A549 (cell line): ENCODE data around the gene BICC1. TPM values are rescaled to one million over a fixed set of nuclear protein-coding genes. Genes with fewer than 3 reads are reported as not detected.

Experiments
- ATAC-seq, 2 experiments: fragments of 200-7000 bp in 1 of 2; fragments of >200 bp in 1 of 2; cut with Nextera tagmentation in 1 of 2; cut with Tn5 transposase in 1 of 2; 3 replicates each; pipeline versions ENCODE4 v1.8.0 to v1.9.1; 2018 to 2020; ENCODE audit warnings: mild to moderate bottlenecking in 1 of 2, moderate library complexity in 1 of 2
- CTCF ChIA-PET: fragments of 300-600 bp; sonication (Branson Sonifier 250); formaldehyde crosslinking; extraction: SDS; loops from one replicate; lab custom pipeline; 2021; ENCODE audit warnings: antibody characterized with exemption, inconsistent platforms; lab: Yijun Ruan, JAX
- POLR2A ChIA-PET: fragments of 350-600 bp; formaldehyde crosslinking; extraction: SDS; loops from one replicate; lab custom pipeline; 2021; ENCODE audit warnings: antibody characterized with exemption, inconsistent platforms; lab: Yijun Ruan, JAX
- DNase-seq, 2 experiments: peaks; one replicate each; pipeline versions ENCODE4 v3.0.0 to v3.0.0-alpha.2; 2011 to 2016; ENCODE audit warnings: low read depth in 1 of 2, low spot score in 1 of 2
- FAIRE-seq: peaks from 2 replicates; lab custom pipeline; 2011; peaks lifted over from hg19 to GRCh38; lab: Jason Lieb, UNC
- H3K27ac ChIP-seq, 2 experiments: fragments of >200 bp; sonication (Bioruptor Twin); formaldehyde crosslinking; 3 replicates each; pipeline ENCODE4 v1.5.1; 2016 to 2017
- H3K4me1 ChIP-seq: fragments of >200 bp; sonication (Bioruptor Twin); formaldehyde crosslinking; 3 replicates; pipeline ENCODE4 v1.6.1; 2016
- H3K4me2 ChIP-seq: fragments of >200 bp; sonication (Bioruptor Twin); formaldehyde crosslinking; 3 replicates; pipeline ENCODE4 v1.6.1; 2016
- H3K4me3 ChIP-seq: fragments of >200 bp; sonication (Bioruptor Twin); formaldehyde crosslinking; 3 replicates; pipeline ENCODE4 v1.5.1; 2016
- H3K9me3 ChIP-seq: fragments of >200 bp; sonication (Bioruptor Twin); formaldehyde crosslinking; 3 replicates; pipeline ENCODE4 v1.6.1; 2016
- ATOH8 ChIP-seq: fragments of 250-450 bp; sonication (Bioruptor Pico); IDR thresholded peaks from 2 replicates; pipeline ENCODE4 v1.5.0; 2020; ENCODE audit warnings: low read depth, mild to moderate bottlenecking, moderate library complexity
- BCL3 ChIP-seq: fragments of >200 bp; sonication (Bioruptor Twin); formaldehyde crosslinking; IDR thresholded peaks from 3 replicates; pipeline ENCODE4 v1.6.1; 2016
- CEBPB ChIP-seq, 2 experiments: fragments of >200 bp in 1 of 2; sonication (Bioruptor Twin) in 1 of 2; formaldehyde crosslinking in 1 of 2; IDR thresholded peaks; 2 replicates each; pipeline ENCODE4 v1.6.1; 2012 to 2016
- CHD4 ChIP-seq: fragments of 200-600 bp; sonication (generic); IDR thresholded peaks from 2 replicates; pipeline ENCODE4 v1.6.1; 2016; ENCODE audit warnings: antibody characterized with exemption, mild to moderate bottlenecking, borderline replicate concordance
- E2F6 ChIP-seq: IDR thresholded peaks from 2 replicates; pipeline ENCODE4 v1.6.1; 2012; ENCODE audit warnings: low read depth, borderline replicate concordance
- EHF ChIP-seq: fragments of 250-450 bp; sonication (Bioruptor Pico); IDR thresholded peaks from 2 replicates; pipeline ENCODE4 v1.5.0; 2020; ENCODE audit warnings: mild to moderate bottlenecking
- EHMT2 ChIP-seq: fragments of 200-600 bp; sonication (generic); IDR thresholded peaks from 2 replicates; pipeline ENCODE4 v1.6.1; 2016; ENCODE audit warnings: antibody characterized with exemption, low read depth, mild to moderate bottlenecking, moderate library complexity
- EP300 ChIP-seq, 2 experiments: fragments of >200 bp; sonication (Bioruptor Twin); formaldehyde crosslinking; IDR thresholded peaks; 2 replicates in 1 of 2; 3 replicates in 1 of 2; pipeline ENCODE4 v1.6.1; 2016 to 2017
- GATA3 ChIP-seq: IDR thresholded peaks from 2 replicates; pipeline ENCODE4 v1.6.1; 2012; ENCODE audit warnings: borderline replicate concordance
- HDAC2 ChIP-seq: fragments of 200-600 bp; sonication (generic); IDR thresholded peaks from 2 replicates; pipeline ENCODE4 v1.6.1; 2016
- HMGXB4 ChIP-seq: fragments of 250-450 bp; sonication (Bioruptor Pico); IDR thresholded peaks from 2 replicates; pipeline ENCODE4 v1.5.0; 2021; ENCODE audit warnings: mild to moderate bottlenecking, moderate library complexity, borderline replicate concordance
- HOXA7 ChIP-seq: fragments of 250-450 bp; sonication (Bioruptor Pico); IDR thresholded peaks from 2 replicates; pipeline ENCODE4 v1.5.0; 2020; ENCODE audit warnings: mild to moderate bottlenecking, moderate library complexity
- HOXB5 ChIP-seq: fragments of 250-450 bp; sonication (Bioruptor Pico); IDR thresholded peaks from 2 replicates; pipeline ENCODE4 v1.5.0; 2020; ENCODE audit warnings: mild to moderate bottlenecking, moderate library complexity
- KDM1A ChIP-seq: fragments of 200-600 bp; sonication (generic); IDR thresholded peaks from 2 replicates; pipeline ENCODE4 v1.6.1; 2016; ENCODE audit warnings: low read depth, mild to moderate bottlenecking
- KDM5A ChIP-seq: fragments of 200-600 bp; sonication (generic); IDR thresholded peaks from 2 replicates; pipeline ENCODE4 v1.6.1; 2016; ENCODE audit warnings: antibody characterized with exemption, mild to moderate bottlenecking
- NR3C1 ChIP-seq: fragments of >200 bp; sonication (Bioruptor Twin); formaldehyde crosslinking; IDR thresholded peaks from 3 replicates; pipeline ENCODE4 v1.6.1; 2017
- PBX3 ChIP-seq: IDR thresholded peaks from 2 replicates; pipeline ENCODE4 v1.6.1; 2012
- PHF8 ChIP-seq: fragments of 200-600 bp; sonication (generic); IDR thresholded peaks from 2 replicates; pipeline ENCODE4 v1.6.1; 2016; ENCODE audit warnings: low read depth, mild to moderate bottlenecking, antibody characterized with exemption, moderate library complexity, borderline replicate concordance
- POLR2A ChIP-seq: IDR thresholded peaks from 2 replicates; pipeline ENCODE4 v1.6.1; 2012; ENCODE audit warnings: mild to moderate bottlenecking, low read length
- RCOR1 ChIP-seq: fragments of 150-350 bp; IDR thresholded peaks from 2 replicates; pipeline ENCODE4 v1.6.1; 2014; ENCODE audit warnings: antibody characterized with exemption, low read length, low read depth
- RFX5 ChIP-seq: fragments of 450-650 bp; IDR thresholded peaks from 2 replicates; pipeline ENCODE4 v1.7.1; 2014; ENCODE audit warnings: antibody characterized with exemption, mild to moderate bottlenecking, moderate library complexity
- RNF2 ChIP-seq: fragments of 200-600 bp; sonication (generic); IDR thresholded peaks from 2 replicates; pipeline ENCODE4 v1.6.1; 2016; ENCODE audit warnings: low read depth, mild to moderate bottlenecking, antibody characterized with exemption, moderate library complexity, borderline replicate concordance
- TFCP2L1 ChIP-seq: fragments of 250-450 bp; sonication (Bioruptor Pico); IDR thresholded peaks from 2 replicates; pipeline ENCODE4 v1.5.0; 2021; ENCODE audit warnings: mild to moderate bottlenecking
- TP53 ChIP-seq: fragments of 250-450 bp; sonication (Bioruptor Pico); IDR thresholded peaks from 2 replicates; pipeline ENCODE4 v1.5.0; 2021; ENCODE audit warnings: mild to moderate bottlenecking, moderate library complexity
- ZC3H11A ChIP-seq: fragments of 450-650 bp; IDR thresholded peaks from 2 replicates; pipeline ENCODE4 v1.6.1; 2014; ENCODE audit warnings: antibody characterized with exemption, mild to moderate bottlenecking
- WGBS: methylation state at CpG from one replicate; pipeline ENCODE4 v1.1.6; 2017; ENCODE audit errors: missing lambda C conversion rate; 5-methylcytosine and 5-hydroxymethylcytosine counted together
- polyA plus RNA-seq, 4 experiments: library from polyadenylated mRNA; depleted of rRNA in 3 of 4; stranded (reverse); fragments of >200 nt; fragmentation: RNase III in 1 of 4; extraction: RNeasy Plus Mini Kit Qiagen cat#74134 plus additional on column Dnase treatment in 1 of 4; gene quantifications; 2 replicates in 3 of 4; 3 replicates in 1 of 4; pipeline ENCODE4 v1.2.3, GENCODE V29; 2011 to 2017

Gene BICC1
- polyA plus RNA-seq, 2 of the 4 experiments (the other 2 are of a cell fraction), result 36.9 to 56.8 TPM

- Histone ChIP-seq H3K4me2 (no peak overlapping the region), H3K4me1 (peaks cover 19% of the 10 kb centered on the region), H3K9me3 (no peaks in the 10 kb centered on the region), H3K27ac (no peak overlapping the region), H3K4me3 (no peak overlapping the region)
- ChIA-PET CTCF (no interaction called here), POLR2A (no interaction called here)
- no peak for ATAC-seq
- TF ChIP-seq POLR2A, result no peak
- TF ChIP-seq HMGXB4, result no peak
- no peak for TF ChIP-seq ATOH8 (CRISPR knock-in tag)
- TF ChIP-seq CHD4, result no peak
- TF ChIP-seq RCOR1, result no peak
- TF ChIP-seq BCL3, result no peak
- TF ChIP-seq TP53 (CRISPR knock-in tag), result no peak
- TF ChIP-seq TFCP2L1 (CRISPR knock-in tag), result no peak
- TF ChIP-seq PHF8, result no peak
- no peak for TF ChIP-seq KDM5A
- TF ChIP-seq GATA3, result no peak
- TF ChIP-seq NR3C1, result no peak
- TF ChIP-seq EP300 (IDR thresholded peaks at IDR 0.05), result no peak
- FAIRE-seq, result no peak
- DNase-seq, result no peak
- WGBS, result 82% methylated on average over 2 of the region's 2 CpGs
Observed at GRCh38 chr10:58715061-58715460, 202.4 kb downstream of the BICC1 start.

- ChIA-PET POLR2A (no interaction called here), CTCF (interaction anchor here (0.8 kb wide), 1 partner anchor 334 kb away, joined by 4 read pairs; no protein-coding TSS in a partner anchor)
- ATAC-seq, result no peak
- TF ChIP-seq EHF (CRISPR knock-in tag), result no peak
- TF ChIP-seq HDAC2, result no peak
- TF ChIP-seq ZC3H11A, result no peak
- no peak for TF ChIP-seq RFX5
- TF ChIP-seq PHF8, result no peak
- TF ChIP-seq GATA3, result no peak
- no peak for TF ChIP-seq EHMT2
- no peak for TF ChIP-seq CEBPB (IDR thresholded peaks at IDR 0.05)
- TF ChIP-seq E2F6, result no peak
- no peak for TF ChIP-seq KDM1A
- TF ChIP-seq HOXB5 (CRISPR knock-in tag), result no peak
- TF ChIP-seq RNF2, result no peak
- TF ChIP-seq HOXA7, result no peak
- TF ChIP-seq NR3C1, result no peak
- no peak for TF ChIP-seq PBX3
- no peaks in the 10 kb centered on the region for H3K9me3 ChIP-seq
- FAIRE-seq, result no peak
- no peak for DNase-seq
- H3K4me1 ChIP-seq, result peaks cover 38% of the 10 kb centered on the region
- no peak overlapping the region for H3K27ac ChIP-seq
- no peak overlapping the region for H3K4me2 ChIP-seq
- WGBS, result 61% methylated on average over 13 of the region's 13 CpGs
- no peak overlapping the region for H3K4me3 ChIP-seq
Observed at GRCh38 chr10:58718596-58718995, 205.9 kb downstream of the BICC1 start.
